Uterus (tissue), 2 donors: ENCODE results near the gene SNAPC2.

ENCODE experiments used
- POLR2A ChIP-seq, 2 donors: fragments of 450-650 bp; IDR thresholded peaks; one replicate each; pipeline ENCODE4 v1.6.1; 2016; ENCODE audit warnings: antibody characterized with exemption in 2 of 2, mild to moderate bottlenecking in 1 of 2, moderate library complexity in 1 of 2
- TF ChIP-seq, protein P1 (sequence below), 4 experiments: fragments of 200-600 bp in 2 of 4; fragments of 450-650 bp in 2 of 4; sonication (generic) in 2 of 4; IDR thresholded peaks; one replicate each; pipeline ENCODE4 v1.5.1; 2016 to 2019; ENCODE audit warnings: antibody characterized with exemption in 4 of 4, mild to moderate bottlenecking in 2 of 4, moderate library complexity in 1 of 4

DNA sequence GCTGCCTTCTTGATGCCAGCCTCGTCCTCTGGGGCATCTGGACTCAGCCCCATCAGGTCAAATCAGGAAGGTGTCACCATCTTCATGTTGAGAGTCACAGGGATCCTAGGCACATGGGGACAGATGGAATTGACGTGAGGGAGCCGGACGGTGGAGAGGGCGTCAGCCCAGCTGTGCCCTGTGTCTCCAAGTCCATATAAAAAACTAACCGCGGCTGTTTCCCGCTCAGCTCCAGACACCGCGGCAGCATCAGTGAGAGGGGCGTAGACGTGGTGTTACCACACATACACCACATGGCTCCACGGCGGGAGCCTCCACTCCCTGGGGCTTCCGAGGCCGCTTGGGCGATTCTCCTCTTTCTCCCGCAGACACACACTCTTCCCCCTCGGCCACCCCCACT lies 40.3 kb upstream of the SNAPC2 start:
- TF ChIP-seq, protein P1, sequence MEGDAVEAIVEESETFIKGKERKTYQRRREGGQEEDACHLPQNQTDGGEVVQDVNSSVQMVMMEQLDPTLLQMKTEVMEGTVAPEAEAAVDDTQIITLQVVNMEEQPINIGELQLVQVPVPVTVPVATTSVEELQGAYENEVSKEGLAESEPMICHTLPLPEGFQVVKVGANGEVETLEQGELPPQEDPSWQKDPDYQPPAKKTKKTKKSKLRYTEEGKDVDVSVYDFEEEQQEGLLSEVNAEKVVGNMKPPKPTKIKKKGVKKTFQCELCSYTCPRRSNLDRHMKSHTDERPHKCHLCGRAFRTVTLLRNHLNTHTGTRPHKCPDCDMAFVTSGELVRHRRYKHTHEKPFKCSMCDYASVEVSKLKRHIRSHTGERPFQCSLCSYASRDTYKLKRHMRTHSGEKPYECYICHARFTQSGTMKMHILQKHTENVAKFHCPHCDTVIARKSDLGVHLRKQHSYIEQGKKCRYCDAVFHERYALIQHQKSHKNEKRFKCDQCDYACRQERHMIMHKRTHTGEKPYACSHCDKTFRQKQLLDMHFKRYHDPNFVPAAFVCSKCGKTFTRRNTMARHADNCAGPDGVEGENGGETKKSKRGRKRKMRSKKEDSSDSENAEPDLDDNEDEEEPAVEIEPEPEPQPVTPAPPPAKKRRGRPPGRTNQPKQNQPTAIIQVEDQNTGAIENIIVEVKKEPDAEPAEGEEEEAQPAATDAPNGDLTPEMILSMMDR (IDR thresholded peaks at IDR 0.05), result no peak
- no peak for TF ChIP-seq POLR2A (IDR thresholded peaks at IDR 0.05)
